GM12875 (cell line): ENCODE results near the gene GGA2.

Experiments used
- H3K4me3 ChIP-seq: one replicate; pipeline ENCODE4 v1.5.1; 2011; ENCODE audit warnings: low read depth, low read length, control low read depth
- CTCF ChIP-seq: IDR thresholded peaks from 2 replicates; pipeline ENCODE4 v1.5.1; 2011; ENCODE audit warnings: low read depth, mild to moderate bottlenecking, control low read depth, inconsistent platforms, low read length, moderate library complexity, borderline replicate concordance; ENCODE audit not compliant: insufficient read depth

GGA2 gene

GRCh38 chr16:23532448-23532847 lies 22.2 kb upstream of the GGA2 start:
- H3K4me3 ChIP-seq = no peak overlapping the region
- no peak for TF ChIP-seq CTCF

GRCh38 chr16:23530062-23530461 lies 19.8 kb upstream of the GGA2 start:
- no peak overlapping the region for H3K4me3 ChIP-seq
- no peak for TF ChIP-seq CTCF

GRCh38 chr16:23528644-23529310 lies 18.5 kb upstream of the GGA2 start:
- H3K4me3 ChIP-seq = no peak overlapping the region
- TF ChIP-seq CTCF = no peak

- no peak overlapping the region for H3K4me3 ChIP-seq
- TF ChIP-seq CTCF = no peak
These were observed 17.8 kb upstream of the GGA2 start for GRCh38 chr16:23527961-23528643.

GRCh38 chr16:23524886-23525285 lies 14.6 kb upstream of the GGA2 start:
- no peak for TF ChIP-seq CTCF
- no peak overlapping the region for H3K4me3 ChIP-seq

- H3K4me3 ChIP-seq = no peak overlapping the region
- TF ChIP-seq CTCF = no peak
These were observed 13.6 kb upstream of the GGA2 start for GRCh38 chr16:23523876-23524385.

GRCh38 chr16:23523321-23523720 lies 13.0 kb upstream of the GGA2 start:
- no peak overlapping the region for H3K4me3 ChIP-seq
- TF ChIP-seq CTCF = no peak
